GM12878 (cell line): ENCODE results near the gene ARL14. TPM values are rescaled to one million over a fixed set of nuclear protein-coding genes. Genes with fewer than 3 reads are reported as not detected.

Source experiments
- polyA plus RNA-seq, 11 experiments: library from polyadenylated mRNA; depleted of rRNA in 4 of 11; unstranded in 6 of 11; stranded (reverse) in 5 of 11; fragments of >200 nt; fragmentation: Nextera tagmentation in 4 of 11; fragmentation: Illumina TruSeq in 1 of 11; extraction: Ambion mirVana in 4 of 11; extraction: Trizol in 1 of 11; gene quantifications; 1 replicate in 1 of 11; 2 replicates in 10 of 11; pipeline versions ENCODE4 v1.2.1 to v1.2.3, GENCODE V29; 2011 to 2016; ENCODE audit warnings: inconsistent platforms in 2 of 11, missing spikeins in 2 of 11, low read depth in 1 of 11
- small RNA-seq: library from RNA; depleted of rRNA; stranded (forward); fragments of <200 nt; gene quantifications from one replicate; pipeline ENCODE3, GENCODE V24; 2014
- total RNA-seq, 4 experiments: library from RNA; depleted of rRNA in 3 of 4; stranded (reverse); fragments of >200 nt in 3 of 4; fragmentation: Illumina TruSeq in 1 of 4; extraction: Trizol in 1 of 4; gene quantifications; 2 replicates each; pipeline versions ENCODE4 v1.2.1 to v1.2.3, GENCODE V29; 2013 to 2021

ARL14 gene
- total and polyA plus RNA-seq, 10 of the 15 experiments (the other 5 are each of a cell fraction or from before 2014, with no cell fraction given): 0.04 to 0.18 TPM; not detected in 8

Small RNA genes lying within 50 kb of the gene (small RNA-seq; reads per million reads assigned to genes)
- gene RF00139: not detected

Other genes starting within 250 kb of the ARL14 start
- gene TRIM59, start 227.4 kb upstream of the ARL14 start, total RNA-seq (2014; rRNA removed): 33.5 and 41.5 TPM in 2 replicates
- 38.6 and 40.2 TPM in 2 replicates for gene TRIM59, start 227.4 kb upstream of the ARL14 start, total RNA-seq (2014; rRNA removed; fragmentation: Illumina TruSeq; extraction: Trizol)
- gene TRIM59, start 227.4 kb upstream of the ARL14 start, total RNA-seq (2021): 27.2 and 29.6 TPM in 2 replicates
- 33.1 and 43.6 TPM in 2 replicates for gene TRIM59, start 227.4 kb upstream of the ARL14 start, polyA plus RNA-seq (2011; rRNA removed)
- 29.5 and 36.4 TPM in 2 replicates for gene TRIM59, start 227.4 kb upstream of the ARL14 start, polyA plus RNA-seq (2014; fragmentation: Illumina TruSeq; extraction: Trizol)
- gene TRIM59, start 227.4 kb upstream of the ARL14 start, polyA plus RNA-seq (2014; fragmentation: Nextera tagmentation; extraction: Ambion mirVana): 100 to 1,000 TPM in 1 of 2 experiments, 10 to 100 TPM in 1; 28.9 to 105 TPM
- gene TRIM59, start 227.4 kb upstream of the ARL14 start, polyA plus RNA-seq (2014; rRNA removed): 13.0 and 14.4 TPM in 2 replicates
- gene TRIM59, start 227.4 kb upstream of the ARL14 start, polyA plus RNA-seq (2016; fragmentation: Nextera tagmentation; extraction: Ambion mirVana): 10 to 100 TPM; 57.0 to 57.8 TPM
- 17.3 and 18.3 TPM in 2 replicates for gene KPNA4, start 111.6 kb upstream of the ARL14 start, total RNA-seq (2014; rRNA removed)
- 29.9 and 30.5 TPM in 2 replicates for gene KPNA4, start 111.6 kb upstream of the ARL14 start, total RNA-seq (2014; rRNA removed; fragmentation: Illumina TruSeq; extraction: Trizol)
- 40.6 and 44.4 TPM in 2 replicates for gene KPNA4, start 111.6 kb upstream of the ARL14 start, total RNA-seq (2021)
- gene KPNA4, start 111.6 kb upstream of the ARL14 start, polyA plus RNA-seq (2011; rRNA removed): 18.8 and 30.9 TPM in 2 replicates
- gene KPNA4, start 111.6 kb upstream of the ARL14 start, polyA plus RNA-seq (2014; fragmentation: Illumina TruSeq; extraction: Trizol): 23.3 and 27.3 TPM in 2 replicates
- 10 to 100 TPM in 1 of 2 experiments, 1 to 10 TPM in 1; 9.9 to 15.8 TPM for gene KPNA4, start 111.6 kb upstream of the ARL14 start, polyA plus RNA-seq (2014; fragmentation: Nextera tagmentation; extraction: Ambion mirVana)
- 12.4 and 13.8 TPM in 2 replicates for gene KPNA4, start 111.6 kb upstream of the ARL14 start, polyA plus RNA-seq (2014; rRNA removed)
- 10 to 100 TPM; 14.4 to 20.3 TPM for gene KPNA4, start 111.6 kb upstream of the ARL14 start, polyA plus RNA-seq (2016; fragmentation: Nextera tagmentation; extraction: Ambion mirVana)
- gene PPM1L, start 79.1 kb downstream of the ARL14 start, total RNA-seq (2014; rRNA removed): under 0.01 and 0.16 TPM in 2 replicates
- 0.04 and 0.05 TPM in 2 replicates for gene PPM1L, start 79.1 kb downstream of the ARL14 start, total RNA-seq (2014; rRNA removed; fragmentation: Illumina TruSeq; extraction: Trizol)
- gene PPM1L, start 79.1 kb downstream of the ARL14 start, total RNA-seq (2021): 0.21 and 0.33 TPM in 2 replicates
- gene PPM1L, start 79.1 kb downstream of the ARL14 start, polyA plus RNA-seq (2011; rRNA removed): 0.04 and 0.12 TPM in 2 replicates
- 0.06 and 0.08 TPM in 2 replicates for gene PPM1L, start 79.1 kb downstream of the ARL14 start, polyA plus RNA-seq (2014; fragmentation: Illumina TruSeq; extraction: Trizol)
- under 1 TPM in 1 of 2 experiments, not detected in 1; under 0.01 TPM for gene PPM1L, start 79.1 kb downstream of the ARL14 start, polyA plus RNA-seq (2014; fragmentation: Nextera tagmentation; extraction: Ambion mirVana)
- gene PPM1L, start 79.1 kb downstream of the ARL14 start, polyA plus RNA-seq (2014; rRNA removed): 0.03 TPM in 2 replicates
- gene PPM1L, start 79.1 kb downstream of the ARL14 start, polyA plus RNA-seq (2016; fragmentation: Nextera tagmentation; extraction: Ambion mirVana): under 1 TPM; 0.10 to 0.19 TPM